ENCODE measurements around the gene NPDC1. TPM values are rescaled to one million over a fixed set of nuclear protein-coding genes. Genes with fewer than 3 reads are reported as not detected.
A peak's percentile ranks its signal among the peaks of the same experiment; 100 is the strongest.

Gene NPDC1
- total RNA-seq, 3 donors from 2014 or later: 21.9 to 63.9 (median 63.1) TPM

DNA sequence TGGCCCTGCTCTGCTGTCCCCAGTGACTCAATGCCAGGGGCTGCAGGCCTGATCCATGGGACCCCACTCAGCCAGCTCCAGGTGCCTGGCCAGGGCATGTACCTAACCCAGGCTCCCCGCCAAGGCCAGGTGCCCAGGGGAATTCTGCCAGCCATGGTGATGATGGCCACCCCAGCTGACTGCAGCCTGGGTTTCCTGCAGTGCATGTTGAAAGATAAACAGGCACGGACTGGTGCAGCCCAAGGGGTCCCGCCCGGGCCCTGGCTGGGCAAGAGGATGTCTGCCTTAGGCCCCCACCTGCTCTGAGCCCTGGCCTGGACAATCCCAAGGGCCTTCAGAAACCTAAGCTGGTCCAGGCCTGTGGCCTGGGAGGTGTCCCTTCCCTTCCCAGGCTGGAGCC, 19.1 kb downstream of the NPDC1 start:
- H3K27me3 ChIP-seq: no peaks in the 10 kb centered on the region
- intact Hi-C loops (cut with DNase I; ENCODE audit: low total_unique reads): no loop called here
- no peaks in the 10 kb centered on the region for H3K9me3 ChIP-seq
- H3K4me1 ChIP-seq: peaks cover 12 to 27% of the 10 kb centered on the region in 2 donors
- no peaks in the 10 kb centered on the region for H3K36me3 ChIP-seq
- peak overlapping the region in 2 of 3 donors; percentile 66 to 88 for H3K4me3 ChIP-seq
- no peak for TF ChIP-seq POLR2A (IDR thresholded peaks at IDR 0.05)
- TF ChIP-seq POLR2AphosphoS5 (IDR thresholded peaks at IDR 0.05): no peak
- no peak for TF ChIP-seq CTCF (IDR thresholded peaks at IDR 0.05)
- peak overlapping the region; percentile 55 to 77 for H3K27ac ChIP-seq
- DNase-seq (ENCODE audit: low spot score in 2 of 2): no peak

- Histone ChIP-seq H3K9me3 (no peaks in the 10 kb centered on the region), H3K36me3 (no peaks in the 10 kb centered on the region), H3K27ac (peak overlapping the region in 1 of 2 donors; percentile 55), H3K4me1 (peaks cover 12 to 27% of the 10 kb centered on the region in 2 donors), H3K4me3 (peak overlapping the region in 1 of 3 donors; percentile 66), H3K27me3 (no peaks in the 10 kb centered on the region)
- no peak for DNase-seq (ENCODE audit: low spot score in 2 of 2)
- no peak for TF ChIP-seq CTCF (IDR thresholded peaks at IDR 0.05)
- no peak for TF ChIP-seq POLR2A (IDR thresholded peaks at IDR 0.05)
- no peak for TF ChIP-seq POLR2AphosphoS5 (IDR thresholded peaks at IDR 0.05)
- intact Hi-C loops (cut with DNase I; ENCODE audit: low total_unique reads): no loop called here
Observed at GRCh38 chr9:137026384-137026783, 19.6 kb downstream of the NPDC1 start.

DNA sequence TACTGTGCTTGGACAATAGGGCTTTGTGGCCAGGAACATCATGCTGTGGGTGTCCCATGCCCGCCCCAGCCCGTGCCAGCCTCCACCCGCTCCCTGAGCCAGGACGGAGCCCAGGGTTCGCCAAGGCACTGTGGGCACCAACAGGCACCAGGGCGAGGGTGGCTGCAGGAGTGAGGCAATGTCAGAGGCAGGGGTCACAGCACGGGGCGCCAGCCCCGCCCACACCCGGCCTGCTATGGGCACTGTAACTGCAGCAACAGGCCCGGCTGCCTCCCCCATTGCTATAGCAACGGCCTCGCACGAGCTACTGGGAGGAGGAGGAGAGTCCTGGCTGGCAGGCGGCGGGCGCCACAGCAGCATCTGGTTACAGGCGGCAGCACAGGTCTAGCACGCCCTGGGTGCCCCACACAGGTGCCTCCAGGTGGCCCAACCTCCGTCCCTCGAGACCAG, 20.4 kb downstream of the NPDC1 start:
- intact Hi-C loops (cut with DNase I; ENCODE audit: low total_unique reads): no loop called here
- Histone ChIP-seq H3K27me3 (no peaks in the 10 kb centered on the region), H3K36me3 (no peaks in the 10 kb centered on the region), H3K4me3 (peak overlapping the region in 2 of 3 donors; percentile 2 to 9), H3K9me3 (no peaks in the 10 kb centered on the region), H3K4me1 (peaks cover 12 to 27% of the 10 kb centered on the region in 2 donors), H3K27ac (peak overlapping the region; percentile 41 to 69)
- DNase-seq (ENCODE audit: low spot score in 2 of 2): peak in 1 of 2 donors; percentile 79
- peak in 1 of 3 donors; percentile 15 for TF ChIP-seq CTCF (IDR thresholded peaks at IDR 0.05)
- TF ChIP-seq POLR2AphosphoS5 (IDR thresholded peaks at IDR 0.05): no peak
- TF ChIP-seq POLR2A (IDR thresholded peaks at IDR 0.05): no peak

GRCh38 chr9:137023583-137023991, 22.4 kb downstream of the NPDC1 start:
- TF ChIP-seq POLR2AphosphoS5 (IDR thresholded peaks at IDR 0.05): no peak
- TF ChIP-seq POLR2A (IDR thresholded peaks at IDR 0.05): no peak
- no peak for TF ChIP-seq CTCF (IDR thresholded peaks at IDR 0.05)
- Histone ChIP-seq H3K27ac (peak overlapping the region in 1 of 2 donors; percentile 32), H3K36me3 (no peaks in the 10 kb centered on the region), H3K27me3 (no peaks in the 10 kb centered on the region), H3K9me3 (no peaks in the 10 kb centered on the region), H3K4me1 (peaks cover 10 to 21% of the 10 kb centered on the region in 2 donors), H3K4me3 (no peak overlapping the region)
- no peak for DNase-seq (ENCODE audit: low spot score in 2 of 2)
- intact Hi-C loops (cut with DNase I; ENCODE audit: low total_unique reads): no loop called here

- no peak overlapping the region for H3K4me3 ChIP-seq
- H3K36me3 ChIP-seq: no peaks in the 10 kb centered on the region
- no peaks in the 10 kb centered on the region for H3K27me3 ChIP-seq
- no peaks in the 10 kb centered on the region for H3K9me3 ChIP-seq
- H3K27ac ChIP-seq: peak overlapping the region in 1 of 2 donors; percentile 32
- intact Hi-C loops (cut with DNase I; ENCODE audit: low total_unique reads): no loop called here
- peaks cover 7 to 21% of the 10 kb centered on the region in 2 donors for H3K4me1 ChIP-seq
- TF ChIP-seq POLR2A (IDR thresholded peaks at IDR 0.05): no peak
- TF ChIP-seq CTCF (IDR thresholded peaks at IDR 0.05): no peak
- no peak for TF ChIP-seq POLR2AphosphoS5 (IDR thresholded peaks at IDR 0.05)
- no peak for DNase-seq (ENCODE audit: low spot score in 2 of 2)
Observed at GRCh38 chr9:137023157-137023556, 22.8 kb downstream of the NPDC1 start.

Data from breast epithelium (tissue), 4 donors.